Measurements from ENCODE around the gene SERPINB2. TPM values are rescaled to one million over a fixed set of nuclear protein-coding genes. Genes with fewer than 3 reads are reported as not detected.

The SERPINB2 gene
- total RNA-seq, 1 experiment from 2014 or later = 2.5 TPM

DNA sequence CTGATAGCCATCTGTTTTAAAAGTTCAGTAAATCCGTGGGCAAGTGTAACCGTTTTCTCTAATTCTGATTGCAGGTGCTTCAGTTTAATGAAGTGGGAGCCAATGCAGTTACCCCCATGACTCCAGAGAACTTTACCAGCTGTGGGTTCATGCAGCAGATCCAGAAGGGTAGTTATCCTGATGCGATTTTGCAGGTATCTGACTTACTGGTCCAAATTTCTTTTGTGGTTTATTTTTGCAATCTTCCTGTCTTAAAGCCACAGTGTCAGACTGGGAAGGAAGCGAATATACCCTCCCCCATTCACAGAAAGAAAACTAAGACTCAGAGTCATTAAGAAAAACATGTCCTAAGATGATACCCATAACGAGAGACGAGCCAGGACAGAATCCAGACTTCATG, 7.7 kb downstream of the SERPINB2 start:
- peaks cover 5% of the 10 kb centered on the region for H3K4me1 ChIP-seq (ENCODE audit: insufficient read depth, low read length, poor library complexity, severe bottlenecking)
- intact Hi-C loops (cut with micrococcal nuclease; ENCODE audit: unreplicated experiment) = no loop called here
- no peaks in the 10 kb centered on the region for H3K9me3 ChIP-seq (ENCODE audit: low read depth, low read length, poor library complexity, severe bottlenecking)
- no peak overlapping the region for H3K4me3 ChIP-seq (ENCODE audit: low read depth, low read length, poor library complexity, severe bottlenecking)
- CTCF ChIA-PET = no interaction called here
- H3K27ac ChIP-seq (ENCODE audit: low read depth, low read length, poor library complexity, severe bottlenecking) = no peak overlapping the region
- POLR2A ChIA-PET (ENCODE audit: low non-redundant PET) = no interaction called here
- no peaks in the 10 kb centered on the region for H3K27me3 ChIP-seq (replicated peaks; ENCODE audit: insufficient read depth, low read depth, low read length, poor library complexity)
- H3K36me3 ChIP-seq (ENCODE audit: insufficient read depth, low read length, poor library complexity, severe bottlenecking) = no peaks in the 10 kb centered on the region
- TF ChIP-seq, protein P1, sequence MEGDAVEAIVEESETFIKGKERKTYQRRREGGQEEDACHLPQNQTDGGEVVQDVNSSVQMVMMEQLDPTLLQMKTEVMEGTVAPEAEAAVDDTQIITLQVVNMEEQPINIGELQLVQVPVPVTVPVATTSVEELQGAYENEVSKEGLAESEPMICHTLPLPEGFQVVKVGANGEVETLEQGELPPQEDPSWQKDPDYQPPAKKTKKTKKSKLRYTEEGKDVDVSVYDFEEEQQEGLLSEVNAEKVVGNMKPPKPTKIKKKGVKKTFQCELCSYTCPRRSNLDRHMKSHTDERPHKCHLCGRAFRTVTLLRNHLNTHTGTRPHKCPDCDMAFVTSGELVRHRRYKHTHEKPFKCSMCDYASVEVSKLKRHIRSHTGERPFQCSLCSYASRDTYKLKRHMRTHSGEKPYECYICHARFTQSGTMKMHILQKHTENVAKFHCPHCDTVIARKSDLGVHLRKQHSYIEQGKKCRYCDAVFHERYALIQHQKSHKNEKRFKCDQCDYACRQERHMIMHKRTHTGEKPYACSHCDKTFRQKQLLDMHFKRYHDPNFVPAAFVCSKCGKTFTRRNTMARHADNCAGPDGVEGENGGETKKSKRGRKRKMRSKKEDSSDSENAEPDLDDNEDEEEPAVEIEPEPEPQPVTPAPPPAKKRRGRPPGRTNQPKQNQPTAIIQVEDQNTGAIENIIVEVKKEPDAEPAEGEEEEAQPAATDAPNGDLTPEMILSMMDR (conservative IDR thresholded peaks at IDR 0.05; ENCODE audit: low read depth, low read length) = no peak
- TF ChIP-seq EZH2 (IDR thresholded peaks at IDR 0.05; ENCODE audit: borderline replicate concordance, low read depth, low read length, poor library complexity, severe bottlenecking) = no peak
- DNase-seq (ENCODE audit: low spot score) = no peak
- BruUV-seq (replicated peaks) = no TSS peak

DNA sequence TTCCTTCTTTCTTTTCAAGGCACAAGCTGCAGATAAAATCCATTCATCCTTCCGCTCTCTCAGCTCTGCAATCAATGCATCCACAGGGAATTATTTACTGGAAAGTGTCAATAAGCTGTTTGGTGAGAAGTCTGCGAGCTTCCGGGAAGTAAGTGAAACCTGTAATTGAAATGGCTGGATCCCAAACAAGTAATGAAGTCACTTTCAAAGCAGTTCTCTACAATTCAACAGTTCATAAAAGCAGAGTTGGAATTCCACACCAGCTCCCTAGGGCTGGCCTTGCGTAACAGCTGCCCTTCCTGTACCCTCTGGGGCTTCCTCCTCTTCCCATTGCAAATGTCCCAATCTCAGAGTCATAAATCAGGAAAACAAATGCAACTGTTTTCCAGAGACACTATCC, 9.6 kb downstream of the SERPINB2 start:
- no TSS peak for BruUV-seq (replicated peaks)
- ChIA-PET CTCF (no interaction called here), POLR2A (ENCODE audit: low non-redundant PET) (no interaction called here)
- Histone ChIP-seq H3K27ac (ENCODE audit: low read depth, low read length, poor library complexity, severe bottlenecking) (no peak overlapping the region), H3K36me3 (ENCODE audit: insufficient read depth, low read length, poor library complexity, severe bottlenecking) (no peaks in the 10 kb centered on the region), H3K4me3 (ENCODE audit: low read depth, low read length, poor library complexity, severe bottlenecking) (no peak overlapping the region), H3K9me3 (ENCODE audit: low read depth, low read length, poor library complexity, severe bottlenecking) (no peaks in the 10 kb centered on the region), H3K4me1 (ENCODE audit: insufficient read depth, low read length, poor library complexity, severe bottlenecking) (peaks cover 5% of the 10 kb centered on the region), H3K27me3 (replicated peaks; ENCODE audit: insufficient read depth, low read depth, low read length, poor library complexity) (no peaks in the 10 kb centered on the region)
- intact Hi-C loops (cut with micrococcal nuclease; ENCODE audit: unreplicated experiment) = no loop called here
- peak; percentile 28 for DNase-seq (ENCODE audit: low spot score)
- TF ChIP-seq EZH2 (IDR thresholded peaks at IDR 0.05; ENCODE audit: borderline replicate concordance, low read depth, low read length, poor library complexity, severe bottlenecking) = no peak
- TF ChIP-seq, protein P1 (conservative IDR thresholded peaks at IDR 0.05; ENCODE audit: low read depth, low read length) = no peak

DNA sequence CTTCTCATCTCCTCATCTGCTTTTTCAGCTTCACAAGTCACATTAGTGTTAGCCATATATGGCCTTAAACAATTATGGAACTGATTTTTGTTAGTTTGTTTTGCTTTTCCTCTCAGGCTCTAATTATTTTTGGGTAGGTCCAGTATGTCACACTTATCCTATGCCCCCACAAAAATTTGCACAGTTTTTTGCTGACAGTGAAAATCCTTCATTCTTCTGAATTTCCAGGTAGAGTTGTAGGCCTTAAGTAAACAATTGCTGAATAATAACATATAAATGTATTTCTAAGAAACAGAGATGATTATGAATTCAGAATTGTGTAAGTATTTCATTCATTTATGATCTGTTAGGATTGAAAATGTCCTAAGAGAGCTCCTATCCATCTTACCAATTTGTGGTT, 11.7 kb downstream of the SERPINB2 start:
- Histone ChIP-seq H3K9me3 (ENCODE audit: low read depth, low read length, poor library complexity, severe bottlenecking) (no peaks in the 10 kb centered on the region), H3K4me3 (ENCODE audit: low read depth, low read length, poor library complexity, severe bottlenecking) (no peak overlapping the region), H3K27me3 (replicated peaks; ENCODE audit: insufficient read depth, low read depth, low read length, poor library complexity) (no peaks in the 10 kb centered on the region), H3K27ac (ENCODE audit: low read depth, low read length, poor library complexity, severe bottlenecking) (no peak overlapping the region), H3K36me3 (ENCODE audit: insufficient read depth, low read length, poor library complexity, severe bottlenecking) (no peaks in the 10 kb centered on the region), H3K4me1 (ENCODE audit: insufficient read depth, low read length, poor library complexity, severe bottlenecking) (peaks cover 5% of the 10 kb centered on the region)
- intact Hi-C loops (cut with micrococcal nuclease; ENCODE audit: unreplicated experiment) = no loop called here
- ChIA-PET CTCF (no interaction called here), POLR2A (ENCODE audit: low non-redundant PET) (no interaction called here)
- DNase-seq (ENCODE audit: low spot score) = no peak
- BruUV-seq (replicated peaks) = no TSS peak
- no peak for TF ChIP-seq EZH2 (IDR thresholded peaks at IDR 0.05; ENCODE audit: borderline replicate concordance, low read depth, low read length, poor library complexity, severe bottlenecking)
- TF ChIP-seq, protein P1 (conservative IDR thresholded peaks at IDR 0.05; ENCODE audit: low read depth, low read length) = no peak
